Left renal pelvis (tissue), 4 donors: ENCODE measurements around the gene SNAPC5. TPM values are rescaled to one million over a fixed set of nuclear protein-coding genes. Genes with fewer than 3 reads are reported as not detected.
"Not testable (repeated sequence)": the region's sequence is repeated elsewhere in the genome, so short reads cannot be mapped to it uniquely, and the experiment has no call there.

ENCODE experiments used
- DNase-seq, 4 donors: peaks; one replicate each; pipeline ENCODE4 v3.0.0-alpha.2; 2013; ENCODE audit warnings: low read depth in 4 of 4, low spot score in 3 of 4
- polyA plus RNA-seq, 4 donors: library from polyadenylated mRNA; unstranded; fragments of 120-200 nt; gene quantifications; one replicate each; pipeline ENCODE4 v1.2.1, GENCODE V29; 2013; ENCODE audit not compliant: insufficient read length in 4 of 4

Gene SNAPC5
- polyA plus RNA-seq, 4 donors = 33.2 to 41.0 (median 38.7) TPM

- DNase-seq = no peak
These were observed 3.3 kb downstream of the SNAPC5 start for GRCh38 chr15:66494262-66494661.

GRCh38 chr15:66491846-66492245 lies 5.7 kb downstream of the SNAPC5 start:
- DNase-seq = no peak

- no peak for DNase-seq
These were observed 8.3 kb downstream of the SNAPC5 start for GRCh38 chr15:66489179-66489791.

GRCh38 chr15:66488525-66488924 lies 9.0 kb downstream of the SNAPC5 start:
- DNase-seq = no peak

GRCh38 chr15:66486887-66487286 lies 10.7 kb downstream of the SNAPC5 start:
- DNase-seq = no peak

- DNase-seq = no peak
These were observed 12.9 kb downstream of the SNAPC5 start for GRCh38 chr15:66484539-66485112.

GRCh38 chr15:66483131-66483566 lies 14.4 kb downstream of the SNAPC5 start:
- DNase-seq = no peak

- DNase-seq = no peak
These were observed 15.0 kb downstream of the SNAPC5 start for GRCh38 chr15:66482539-66482938.

GRCh38 chr15:66481107-66481856 lies 16.3 kb downstream of the SNAPC5 start:
- DNase-seq = no peak

GRCh38 chr15:66480267-66480666 lies 17.3 kb downstream of the SNAPC5 start:
- DNase-seq = no peak

- DNase-seq = no peak
These were observed 20.6 kb downstream of the SNAPC5 start for GRCh38 chr15:66477011-66477410.

- no peak for DNase-seq
These were observed 21.0 kb downstream of the SNAPC5 start for GRCh38 chr15:66476535-66476934.

GRCh38 chr15:66474963-66475362 lies 22.6 kb downstream of the SNAPC5 start:
- no peak for DNase-seq

GRCh38 chr15:66474135-66474534 lies 23.4 kb downstream of the SNAPC5 start:
- DNase-seq = no peak

- no peak for DNase-seq
These were observed 25.2 kb downstream of the SNAPC5 start for GRCh38 chr15:66472176-66472999.

- not testable (repeated sequence) for DNase-seq
These were observed 26.7 kb downstream of the SNAPC5 start for GRCh38 chr15:66470825-66471224.

GRCh38 chr15:66467162-66468040 lies 30.2 kb downstream of the SNAPC5 start:
- not testable (repeated sequence) for DNase-seq

- DNase-seq = not testable (repeated sequence)
These were observed 32.3 kb downstream of the SNAPC5 start for GRCh38 chr15:66465294-66465693.

GRCh38 chr15:66462627-66463026 lies 34.9 kb downstream of the SNAPC5 start:
- DNase-seq = no peak

GRCh38 chr15:66461917-66462316 lies 35.6 kb downstream of the SNAPC5 start:
- no peak for DNase-seq
